ENCODE measurements around the gene PLXNA4. TPM values are rescaled to one million over a fixed set of nuclear protein-coding genes. Genes with fewer than 3 reads are reported as not detected.

The PLXNA4 gene
- polyA plus RNA-seq, 1 donor = 15.6 TPM

DNA sequence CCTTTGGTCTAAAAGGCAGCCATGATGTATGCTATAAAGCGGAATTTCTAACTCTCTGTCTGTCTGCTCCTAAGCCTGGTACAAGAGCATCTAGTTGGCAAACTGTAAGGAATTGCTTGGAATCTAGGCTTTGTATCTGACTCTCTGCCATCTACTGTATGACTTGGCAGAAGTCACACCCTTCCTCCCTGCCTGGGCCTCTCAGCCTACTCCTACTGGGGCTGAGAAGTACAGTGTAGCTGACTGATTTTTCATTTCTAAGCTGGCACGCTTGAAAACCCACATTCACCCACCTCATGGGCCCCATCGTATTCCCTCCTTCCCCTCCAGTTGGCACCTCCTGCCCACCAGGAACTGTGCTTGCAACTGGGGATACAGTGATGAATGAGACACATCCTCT, 435.2 kb downstream of the PLXNA4 start:
- DNase-seq = no peak

- DNase-seq = no peak
Measured at GRCh38 chr7:132140341-132140740, 435.9 kb downstream of the PLXNA4 start.

- DNase-seq = no peak
Measured at GRCh38 chr7:132138817-132139216, 437.5 kb downstream of the PLXNA4 start.

GRCh38 chr7:132137681-132138080, 438.6 kb downstream of the PLXNA4 start:
- DNase-seq = no peak

DNA sequence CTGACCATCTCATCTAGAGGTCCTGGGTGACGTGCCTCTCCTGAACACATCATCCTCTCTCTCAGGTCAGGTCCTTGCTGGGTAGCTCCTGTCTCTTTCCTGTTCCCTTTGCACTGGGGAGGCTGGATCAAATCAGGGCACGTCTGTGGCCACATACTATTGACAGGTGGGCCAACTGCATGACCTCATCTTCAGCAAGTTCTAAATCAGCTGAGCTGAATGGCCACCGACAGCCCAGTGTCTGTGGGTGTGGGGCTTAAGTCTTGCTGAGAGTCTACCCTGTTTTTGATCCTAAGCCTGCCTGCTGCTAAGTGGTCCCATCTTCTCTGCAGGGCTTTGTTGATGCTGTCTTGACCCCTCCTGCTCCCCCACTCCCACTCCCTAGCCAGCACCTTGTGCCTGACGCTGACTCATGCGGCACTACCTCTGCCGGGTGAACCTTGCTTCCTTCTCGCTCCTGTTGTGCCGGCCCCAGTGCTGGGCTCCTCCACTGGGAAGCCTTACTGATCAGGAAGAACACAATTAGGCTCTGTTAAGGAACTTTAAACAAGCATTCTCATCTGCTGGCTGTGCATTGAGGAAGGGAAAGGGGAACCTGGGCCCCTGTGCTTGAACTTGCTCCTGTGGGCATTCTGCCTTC, 440.4 kb downstream of the PLXNA4 start:
- DNase-seq = no peak

DNA sequence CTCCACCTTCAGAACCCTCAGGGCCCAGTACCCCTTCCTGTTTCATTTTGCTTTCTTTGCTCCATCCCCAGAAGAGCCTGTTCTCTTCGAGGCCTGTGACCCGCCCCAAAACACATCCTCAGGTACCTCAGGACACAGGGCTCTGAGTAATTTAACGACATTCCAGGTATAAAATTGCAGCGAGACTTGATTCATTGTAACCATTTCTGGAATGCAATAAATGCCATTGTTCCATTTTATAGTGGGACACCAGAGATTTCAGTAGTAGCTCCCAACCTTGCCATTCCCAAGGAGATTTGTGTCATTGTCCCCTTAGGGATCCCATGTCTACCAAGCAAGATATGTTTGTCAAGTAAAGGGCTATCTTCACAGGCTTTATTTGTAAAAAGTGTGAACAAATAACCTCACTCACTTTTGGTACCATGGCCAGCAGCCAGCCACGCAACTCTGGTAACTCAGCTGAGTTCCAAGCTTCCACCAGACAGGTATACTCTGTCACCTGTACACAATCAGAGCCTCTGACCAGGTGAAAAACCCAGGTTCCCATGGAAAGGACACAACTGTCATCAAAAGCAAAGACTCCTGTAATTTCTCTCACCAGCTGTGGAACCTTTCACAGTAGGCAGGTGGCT, 441.3 kb downstream of the PLXNA4 start:
- no peak for DNase-seq

DNA sequence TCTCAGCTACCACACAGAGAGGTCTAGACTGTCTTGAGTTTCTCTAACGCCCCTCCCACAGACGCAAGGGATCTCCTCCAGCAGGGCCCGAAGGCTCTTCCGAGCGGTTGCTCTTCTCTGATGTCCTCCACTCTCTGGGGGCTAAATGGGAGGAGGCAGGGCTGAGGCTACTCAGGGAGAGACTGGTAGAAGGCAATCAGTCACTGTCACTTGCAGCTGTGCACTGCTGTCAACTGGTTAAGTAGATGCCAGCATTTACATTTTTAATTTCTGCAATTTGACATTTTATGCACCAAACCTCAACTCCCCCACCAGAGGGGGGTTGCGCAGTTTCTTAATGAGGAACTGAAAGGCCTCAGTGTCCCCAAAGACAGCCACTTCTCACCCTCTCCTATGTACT, 442.8 kb downstream of the PLXNA4 start:
- no peak for DNase-seq

- DNase-seq = no peak
Measured at GRCh38 chr7:132131196-132131595, 445.1 kb downstream of the PLXNA4 start.

DNA sequence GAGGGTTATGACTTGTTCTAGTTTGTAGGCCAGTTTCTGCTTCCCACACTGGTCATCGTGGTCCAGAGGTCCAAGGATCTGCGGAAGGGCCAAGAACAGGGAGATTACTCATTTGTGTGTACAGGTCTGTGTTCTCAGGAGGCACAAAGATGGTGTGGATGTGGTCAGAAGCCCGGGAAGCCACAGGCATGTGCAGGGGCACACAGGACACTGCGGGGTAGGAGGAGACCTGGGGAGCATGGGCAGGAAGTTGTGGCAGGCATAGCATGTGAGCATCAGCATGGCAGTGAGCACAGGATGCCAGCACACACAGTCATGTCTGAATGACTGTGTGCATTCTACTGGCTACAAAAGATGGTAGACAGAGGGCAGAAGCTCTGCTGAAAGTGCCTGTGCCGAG, 445.8 kb downstream of the PLXNA4 start:
- DNase-seq = no peak

DNA sequence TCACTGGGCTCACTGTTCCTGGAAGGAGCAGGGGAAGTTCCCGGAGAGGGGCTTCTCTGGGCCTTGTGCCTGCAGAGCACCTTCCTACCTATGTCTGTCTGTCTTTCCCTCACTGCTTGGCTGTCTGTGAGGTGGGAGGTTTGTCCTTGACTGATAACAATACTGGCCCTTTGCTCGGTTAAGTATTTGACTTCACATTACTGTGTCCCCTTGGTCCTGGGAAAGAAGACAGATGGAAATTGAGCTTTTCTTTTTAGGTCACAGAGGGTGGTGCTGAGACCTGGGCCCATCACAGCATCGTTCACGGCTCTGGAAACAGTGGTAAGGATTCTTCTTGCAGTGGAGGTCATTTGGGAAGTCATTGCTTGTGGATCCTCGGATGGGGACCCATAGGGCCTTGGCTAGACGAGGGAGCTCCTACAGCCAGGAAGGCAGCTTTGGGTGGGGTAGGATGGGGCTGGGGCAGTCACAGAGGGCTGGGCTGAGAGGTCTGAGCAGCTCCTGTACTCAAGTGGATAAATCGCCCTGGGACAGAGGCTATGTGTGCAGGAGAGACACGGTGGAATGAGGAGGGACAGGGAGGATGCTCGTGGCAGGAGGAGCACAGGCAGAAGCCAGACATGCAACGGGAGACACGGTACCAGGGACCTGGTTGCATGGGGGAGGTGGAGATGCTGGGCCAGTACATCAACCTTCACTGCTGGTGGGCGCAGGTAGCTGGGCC, 450.2 kb downstream of the PLXNA4 start:
- no peak for DNase-seq

- no peak for DNase-seq
Measured at GRCh38 chr7:132125096-132125495, 451.2 kb downstream of the PLXNA4 start.

- no peak for DNase-seq
Measured at GRCh38 chr7:132124575-132124974, 451.7 kb downstream of the PLXNA4 start.

GRCh38 chr7:132123773-132124172, 452.5 kb downstream of the PLXNA4 start:
- no peak for DNase-seq

GRCh38 chr7:132122901-132123300, 453.4 kb downstream of the PLXNA4 start:
- no peak for DNase-seq

DNA sequence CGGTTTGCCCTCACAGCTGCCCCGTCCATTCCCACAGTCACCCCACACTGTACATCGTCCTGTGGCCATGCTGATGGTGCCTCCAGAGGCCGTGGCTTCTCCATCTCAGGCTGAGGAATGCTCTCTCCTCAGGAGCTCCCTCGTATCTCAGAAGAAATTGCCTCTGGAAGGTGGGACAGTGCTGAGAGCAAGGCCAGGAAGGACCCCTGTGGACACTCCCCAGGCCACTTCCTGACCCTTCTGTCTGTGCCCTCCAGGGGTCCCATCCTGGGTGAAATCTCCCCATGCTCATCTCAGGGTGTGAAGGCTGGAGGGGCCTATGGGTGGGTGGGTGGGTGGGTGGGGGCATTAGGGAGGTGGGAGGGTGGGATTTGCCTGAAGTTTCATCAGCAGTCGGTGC, 454.3 kb downstream of the PLXNA4 start:
- no peak for DNase-seq

DNA sequence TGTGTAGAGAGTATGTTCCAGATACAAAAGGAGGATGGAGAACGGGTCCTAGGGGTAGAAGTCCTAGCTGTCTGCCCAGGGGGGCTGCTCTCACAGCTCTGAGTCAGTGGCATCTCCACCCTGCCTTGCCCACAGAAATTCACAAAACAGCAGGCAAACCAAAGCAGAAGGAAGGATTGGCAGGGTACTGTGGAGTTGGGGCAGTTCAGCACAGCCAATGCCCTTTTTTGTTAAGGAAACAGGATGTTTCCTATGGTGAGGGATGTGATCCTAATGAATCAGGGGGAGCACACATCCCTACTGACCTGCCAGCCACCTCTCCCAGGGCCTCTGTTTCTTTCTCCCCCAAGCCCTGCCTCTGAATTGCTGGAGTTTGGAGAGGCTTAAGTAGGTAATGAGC, 457.6 kb downstream of the PLXNA4 start:
- no peak for DNase-seq

GRCh38 chr7:132117636-132118035, 458.6 kb downstream of the PLXNA4 start:
- no peak for DNase-seq

- DNase-seq = no peak
Measured at GRCh38 chr7:132117181-132117580, 459.1 kb downstream of the PLXNA4 start.

DNA sequence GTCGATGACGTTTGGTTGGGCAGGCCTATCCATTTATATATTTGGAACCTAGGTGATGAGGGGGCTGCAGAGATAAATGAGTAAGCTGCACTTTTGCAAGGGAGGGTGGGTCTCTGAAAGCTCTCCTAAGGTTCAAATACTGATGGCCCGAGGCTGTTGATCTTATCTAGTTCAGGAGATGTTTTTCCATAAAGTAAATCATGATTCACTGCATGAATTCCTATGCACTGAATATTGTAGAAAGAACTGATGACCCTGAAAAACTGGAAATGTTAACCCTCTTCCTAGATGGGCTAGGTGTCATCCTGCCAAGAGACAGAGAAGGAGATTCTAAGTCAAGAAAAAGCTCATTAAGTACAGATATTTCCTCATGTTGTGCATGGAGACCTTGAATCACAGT, 459.9 kb downstream of the PLXNA4 start:
- DNase-seq = no peak

GRCh38 chr7:132115758-132116157, 460.5 kb downstream of the PLXNA4 start:
- DNase-seq = no peak

DNA sequence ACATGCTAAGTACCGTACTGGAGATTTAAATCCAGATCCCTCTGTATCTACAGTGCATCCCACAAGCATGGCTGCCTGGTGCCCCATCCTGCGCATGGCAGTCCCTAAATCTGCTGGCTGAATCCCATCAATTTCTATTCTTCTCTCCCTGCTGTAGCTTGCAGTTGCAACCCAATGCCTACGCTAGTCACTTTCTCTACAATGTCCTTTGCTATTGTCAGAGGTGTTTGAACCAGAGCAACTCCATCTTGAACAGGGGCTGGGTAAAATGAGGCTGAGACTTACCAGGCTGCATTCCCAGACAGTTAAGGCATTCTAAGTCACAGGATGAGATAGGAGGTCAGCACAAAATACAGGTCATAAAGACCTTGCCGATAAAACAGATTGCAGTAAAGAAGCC, 461.2 kb downstream of the PLXNA4 start:
- no peak for DNase-seq

DNA sequence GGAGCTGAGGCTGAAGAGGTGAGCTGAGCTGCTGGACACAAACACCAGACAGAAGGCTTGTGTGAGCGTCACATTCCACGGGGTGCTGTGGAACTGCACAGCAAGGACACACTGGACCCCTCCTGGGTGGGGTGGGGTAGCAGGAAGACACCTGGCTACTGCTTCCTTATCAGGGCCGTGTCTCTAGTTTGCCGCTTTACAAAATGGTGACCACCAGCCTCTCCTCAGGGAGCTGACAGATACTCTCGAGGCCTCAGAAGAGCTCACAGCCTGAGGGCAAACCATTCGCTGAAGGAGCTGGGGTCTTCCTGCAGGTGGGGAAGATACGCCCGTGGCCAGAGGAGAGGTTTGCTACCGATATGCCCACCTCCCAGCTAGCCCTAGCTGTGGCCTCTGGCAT, 461.9 kb downstream of the PLXNA4 start:
- DNase-seq = no peak

DNA sequence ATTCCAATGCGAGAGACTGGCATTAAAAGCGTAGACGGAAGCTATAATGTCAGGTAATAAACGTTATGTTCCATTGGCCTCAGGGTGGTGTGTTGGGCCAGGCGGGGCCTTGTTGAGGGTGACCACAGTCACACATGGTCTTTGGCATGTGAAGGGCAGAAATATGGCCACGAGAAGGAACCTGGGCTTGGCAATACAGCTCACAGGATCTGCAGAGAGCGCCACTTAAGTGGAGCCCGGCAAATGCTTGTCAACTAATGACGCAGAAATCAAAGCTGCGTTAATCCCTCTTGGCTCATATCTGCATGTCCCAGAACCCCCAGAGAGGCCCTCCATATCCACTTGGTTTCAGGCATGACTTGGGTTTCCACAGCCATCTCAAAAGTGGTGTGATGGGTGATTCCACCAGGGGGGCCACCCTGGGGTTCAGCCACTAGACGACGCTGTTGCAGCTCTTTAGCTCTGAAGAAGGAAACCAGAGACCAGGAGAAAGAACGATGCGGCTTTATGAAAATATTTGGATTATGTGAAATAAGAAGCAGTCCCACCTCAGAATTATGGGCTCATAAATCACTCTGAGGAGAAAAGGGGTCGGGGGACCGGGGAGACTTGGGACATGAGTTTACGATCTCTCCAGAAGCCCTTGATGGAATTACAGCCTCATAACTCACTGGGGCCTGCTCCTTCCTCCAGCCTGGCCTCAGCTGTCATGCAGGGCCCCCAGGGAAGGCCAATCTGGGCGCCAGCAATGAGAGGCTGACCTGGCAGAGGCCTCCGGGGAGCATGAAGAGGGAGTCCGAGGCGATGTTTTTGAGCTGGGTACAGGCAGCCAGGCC, 462.5 kb downstream of the PLXNA4 start:
- DNase-seq = peak; percentile 60

Measured in left kidney (tissue), 2 donors.